ENCODE results near the gene FBXO44. TPM values are rescaled to one million over a fixed set of nuclear protein-coding genes. Genes with fewer than 3 reads are reported as not detected.

Gene FBXO44
- total and polyA plus RNA-seq, 10 of the 15 experiments (the other 5 are each of a cell fraction or from before 2014, with no cell fraction given) = 0.77 to 22.4 (median 8.2) TPM

- ChIA-PET CTCF (interaction anchor here (2.7 kb wide), 1 partner anchor 14 kb away, joined by 9 read pairs; the partner anchor contains the start of gene FBXO6), POLR2A (no interaction called here), RAD21 (ENCODE audit: unreplicated experiment) (interaction anchor here (1.2 kb wide), 1 partner anchor 58 kb away, joined by 4 read pairs; no protein-coding TSS in a partner anchor), SMC1A (ENCODE audit: uncharacterized antibody, unreplicated experiment) (interaction anchor here (1.2 kb wide), 1 partner anchor 15 kb away, joined by 4 read pairs; the partner anchor contains the start of gene FBXO6)
- ATAC-seq = no peak
- in situ Hi-C loops (cut with MboI) = no loop called here
- BruUV-seq (replicated peaks) = TSS peak; percentile 60
- H3K4me2 ChIP-seq (ENCODE audit: control insufficient read depth, insufficient read depth) = no peak overlapping the region
- WGBS (ENCODE audit: insufficient coverage, insufficient replicate concordance, low lambda C conversion rate, missing lambda C conversion rate) = 96% methylated on average over 2 of the region's 2 CpGs
- H3K4me3 ChIP-seq = no peak overlapping the region
- TF ChIP-seq EZH2 (IDR thresholded peaks at IDR 0.05; ENCODE audit: borderline replicate concordance, control insufficient read depth, low read depth, low read length) = no peak
- no peak for TF ChIP-seq MLLT1 (IDR thresholded peaks at IDR 0.05)
- TF ChIP-seq MEF2A (IDR thresholded peaks at IDR 0.05; ENCODE audit: insufficient read depth, low read depth, low read length) = no peak
- no peak for TF ChIP-seq GABPA (IDR thresholded peaks at IDR 0.05; ENCODE audit: low read depth)
- no peak for TF ChIP-seq SIN3A (IDR thresholded peaks at IDR 0.05; ENCODE audit: low read depth, low read length)
- no peak for TF ChIP-seq CBFB (IDR thresholded peaks at IDR 0.05; ENCODE audit: low read depth)
- no peak for TF ChIP-seq EP300 (IDR thresholded peaks at IDR 0.05; ENCODE audit: borderline replicate concordance in 1 of 2, control insufficient read depth in 1 of 2, low read depth in 2 of 2, low read length in 2 of 2)
- TF ChIP-seq ELK1 (IDR thresholded peaks at IDR 0.05; ENCODE audit: low read depth, low read length) = no peak
- no peaks in the 10 kb centered on the region for H3K9me3 ChIP-seq (replicated peaks; ENCODE audit: control insufficient read depth, insufficient read depth, low read length)
- H3K36me3 ChIP-seq (ENCODE audit: control insufficient read depth in 2 of 2, insufficient read depth in 2 of 2, low read length in 1 of 2) = peaks cover 0 to 10% of the 10 kb centered on the region in 2 experiments; a peak in 3 of 4 replicates
- no peak for DNase-seq (ENCODE audit: low read depth, low spot score)
- H3K4me1 ChIP-seq (ENCODE audit: control insufficient read depth, insufficient read depth, low read length) = no peaks in the 10 kb centered on the region
- no peak overlapping the region for H3K9ac ChIP-seq (ENCODE audit: control insufficient read depth, insufficient read depth, low read length)
- no peak overlapping the region for H2AFZ ChIP-seq (ENCODE audit: control insufficient read depth, low read depth, low read length)
- no peaks in the 10 kb centered on the region for H4K20me1 ChIP-seq (ENCODE audit: control insufficient read depth, insufficient read depth)
- H3K27ac ChIP-seq (ENCODE audit: control insufficient read depth, insufficient read depth) = no peak overlapping the region
- H3K27me3 ChIP-seq (replicated peaks in 1 of 2; ENCODE audit: control insufficient read depth in 2 of 2, insufficient read depth in 2 of 2, low read length in 1 of 2) = no peaks in the 10 kb centered on the region
- no peak for FAIRE-seq
- peaks cover 2% of the 10 kb centered on the region for H3K79me2 ChIP-seq (ENCODE audit: control insufficient read depth, insufficient read depth, low read length)
- intact Hi-C loops (cut with micrococcal nuclease; ENCODE audit: unreplicated experiment) = no loop called here
Observed at GRCh38 chr1:11678442-11678841, 23.8 kb downstream of the FBXO44 start.

Measured in GM12878 (cell line).